GM23338 (cell line): ENCODE results near the gene MPRIP. TPM values are rescaled to one million over a fixed set of nuclear protein-coding genes. Genes with fewer than 3 reads are reported as not detected.

ENCODE experiments used
- ATAC-seq: fragments of 200-7000 bp; cut with Tn5 transposase; 3 replicates; pipeline ENCODE4 v1.9.1; 2020
- DNase-seq: peaks from one replicate; pipeline ENCODE4 v3.0.0-alpha.2; 2015; ENCODE audit warnings: low spot score
- H2AFZ ChIP-seq: fragments of 200-600 bp; sonication (generic); 2 replicates; pipeline ENCODE4 v1.8.0; 2016; ENCODE audit warnings: antibody characterized with exemption, mild to moderate bottlenecking, moderate library complexity
- H3F3A ChIP-seq: fragments of 200-600 bp; sonication (generic); replicated peaks from 2 replicates; pipeline ENCODE4 v1.8.0; 2017; ENCODE audit warnings: antibody characterized with exemption, mixed run types, low read depth
- H3K27ac ChIP-seq: fragments of 200-600 bp; sonication (generic); 2 replicates; pipeline ENCODE4 v1.6.1; 2016; ENCODE audit warnings: low read depth
- H3K27me3 ChIP-seq: fragments of 200-600 bp; sonication (generic); 2 replicates; pipeline ENCODE4 v1.8.0; 2016; ENCODE audit warnings: mild to moderate bottlenecking, mixed run types, moderate library complexity; ENCODE audit not compliant: insufficient read depth
- H3K36me3 ChIP-seq: fragments of 200-600 bp; sonication (generic); 2 replicates; pipeline ENCODE4 v1.8.0; 2016; ENCODE audit warnings: mild to moderate bottlenecking; ENCODE audit not compliant: insufficient read depth
- H3K4me1 ChIP-seq: fragments of 200-600 bp; sonication (generic); 2 replicates; pipeline ENCODE4 v1.8.0; 2016; ENCODE audit warnings: mild to moderate bottlenecking, moderate library complexity; ENCODE audit not compliant: insufficient read depth
- H3K4me2 ChIP-seq: fragments of 200-600 bp; sonication (generic); 2 replicates; pipeline ENCODE4 v1.7.1; 2017; ENCODE audit warnings: mixed run types
- H3K4me3 ChIP-seq: fragments of 200-600 bp; sonication (generic); 2 replicates; pipeline ENCODE4 v1.6.1; 2016; ENCODE audit warnings: mixed run types
- H3K79me2 ChIP-seq: fragments of 200-600 bp; sonication (generic); replicated peaks from 2 replicates; pipeline ENCODE4 v1.8.0; 2017; ENCODE audit warnings: mild to moderate bottlenecking; ENCODE audit not compliant: insufficient read depth
- H3K9me2 ChIP-seq: fragments of 200-600 bp; sonication (generic); 2 replicates; pipeline ENCODE4 v1.8.0; 2017; ENCODE audit not compliant: insufficient read depth
- H4K20me1 ChIP-seq: fragments of 200-600 bp; sonication (generic); replicated peaks from 2 replicates; pipeline ENCODE4 v1.8.0; 2017; ENCODE audit warnings: mild to moderate bottlenecking; ENCODE audit not compliant: insufficient read depth
- H3K27ac Mint-ChIP-seq: 2 replicates; pipeline ENCODE4 v1.8.0; 2020; ENCODE audit warnings: inconsistent platforms, mild to moderate bottlenecking, moderate library complexity, mixed read lengths
- H3K27me3 Mint-ChIP-seq: 3 replicates; pipeline ENCODE4 v1.8.0; 2022; ENCODE audit warnings: low read depth, mild to moderate bottlenecking, moderate library complexity, mixed read lengths, inconsistent platforms; ENCODE audit not compliant: insufficient read depth, poor library complexity
- H3K36me3 Mint-ChIP-seq: 3 replicates; pipeline ENCODE4 v1.8.0; 2021; ENCODE audit warnings: low read depth, mild to moderate bottlenecking, inconsistent platforms, moderate library complexity, mixed read lengths
- H3K4me1 Mint-ChIP-seq: 3 replicates; pipeline ENCODE4 v1.8.0; 2020; ENCODE audit warnings: mild to moderate bottlenecking, inconsistent platforms, mixed read lengths
- H3K4me3 Mint-ChIP-seq: 3 replicates; pipeline ENCODE4 v1.8.0; 2021; ENCODE audit warnings: moderate library complexity, mild to moderate bottlenecking, inconsistent platforms, mixed read lengths
- H3K9me3 Mint-ChIP-seq: 3 replicates; pipeline ENCODE4 v1.8.0; 2020; ENCODE audit warnings: moderate library complexity, mild to moderate bottlenecking, inconsistent platforms, mixed read lengths
- EZH2 ChIP-seq: fragments of 200-600 bp; sonication (generic); IDR thresholded peaks from one replicate; pipeline ENCODE4 v1.8.0; 2017; ENCODE audit warnings: antibody characterized with exemption, mild to moderate bottlenecking, low read depth; ENCODE audit not compliant: unreplicated experiment
- JUNB ChIP-seq: IDR thresholded peaks from one replicate; pipeline ENCODE4 v1.6.1; 2016; ENCODE audit warnings: antibody characterized with exemption; ENCODE audit not compliant: unreplicated experiment
- NANOG ChIP-seq: IDR thresholded peaks from 2 replicates; pipeline ENCODE4 v1.6.1; 2016; ENCODE audit warnings: antibody characterized with exemption, borderline replicate concordance
- POLR2AphosphoS5 ChIP-seq: IDR thresholded peaks from 2 replicates; pipeline ENCODE4 v1.6.1; 2016; ENCODE audit warnings: antibody characterized with exemption, low read depth
- REST ChIP-seq: IDR thresholded peaks from one replicate; pipeline ENCODE4 v1.6.1; 2018; ENCODE audit warnings: antibody characterized with exemption; ENCODE audit not compliant: unreplicated experiment
- ZNF114 ChIP-seq: fragments of 250-450 bp; sonication (Bioruptor Pico); IDR thresholded peaks from 2 replicates; pipeline ENCODE4 v1.5.0; 2020; ENCODE audit warnings: mild to moderate bottlenecking, moderate library complexity
- ZNF331 ChIP-seq: fragments of 250-450 bp; sonication (Bioruptor Pico); IDR thresholded peaks from 2 replicates; pipeline ENCODE4 v1.5.0; 2020; ENCODE audit warnings: low read depth, mild to moderate bottlenecking, moderate library complexity
- polyA plus RNA-seq: library from polyadenylated mRNA; unstranded; fragments of >200 nt; fragmentation: Nextera tagmentation; extraction: Ambion mirVana; gene quantifications from 2 replicates; pipeline ENCODE4 v1.2.1, GENCODE V29; 2016
- total RNA-seq: library from RNA; depleted of rRNA; stranded (reverse); fragments of >200 nt; shearing (Covaris generic); gene quantifications from 2 replicates; pipeline ENCODE4 v1.2.3, GENCODE V29; 2014
- TF ChIP-seq, protein P1 (sequence below), 2 experiments: fragments of 200-600 bp in 1 of 2; sonication (generic) in 1 of 2; conservative IDR thresholded peaks; 2 replicates each; pipeline versions ENCODE4 v1.5.1 to v1.6.1; 2016 to 2017; ENCODE audit warnings: antibody characterized with exemption in 2 of 2, low read depth in 2 of 2, mild to moderate bottlenecking in 2 of 2, moderate library complexity in 1 of 2
- TF ChIP-seq, protein P2 (sequence below): fragments of 250-450 bp; sonication (Bioruptor Pico); IDR thresholded peaks from 2 replicates; pipeline ENCODE4 v1.5.0; 2020; ENCODE audit warnings: mild to moderate bottlenecking, moderate library complexity
- TF ChIP-seq, protein P3 (sequence below): IDR thresholded peaks from 2 replicates; pipeline ENCODE4 v1.6.1; 2016; ENCODE audit warnings: antibody characterized with exemption

MPRIP gene
- total and polyA plus RNA-seq, 2 experiments from 2014 or later, result 39.3 to 113 TPM

- TF ChIP-seq, protein P1, sequence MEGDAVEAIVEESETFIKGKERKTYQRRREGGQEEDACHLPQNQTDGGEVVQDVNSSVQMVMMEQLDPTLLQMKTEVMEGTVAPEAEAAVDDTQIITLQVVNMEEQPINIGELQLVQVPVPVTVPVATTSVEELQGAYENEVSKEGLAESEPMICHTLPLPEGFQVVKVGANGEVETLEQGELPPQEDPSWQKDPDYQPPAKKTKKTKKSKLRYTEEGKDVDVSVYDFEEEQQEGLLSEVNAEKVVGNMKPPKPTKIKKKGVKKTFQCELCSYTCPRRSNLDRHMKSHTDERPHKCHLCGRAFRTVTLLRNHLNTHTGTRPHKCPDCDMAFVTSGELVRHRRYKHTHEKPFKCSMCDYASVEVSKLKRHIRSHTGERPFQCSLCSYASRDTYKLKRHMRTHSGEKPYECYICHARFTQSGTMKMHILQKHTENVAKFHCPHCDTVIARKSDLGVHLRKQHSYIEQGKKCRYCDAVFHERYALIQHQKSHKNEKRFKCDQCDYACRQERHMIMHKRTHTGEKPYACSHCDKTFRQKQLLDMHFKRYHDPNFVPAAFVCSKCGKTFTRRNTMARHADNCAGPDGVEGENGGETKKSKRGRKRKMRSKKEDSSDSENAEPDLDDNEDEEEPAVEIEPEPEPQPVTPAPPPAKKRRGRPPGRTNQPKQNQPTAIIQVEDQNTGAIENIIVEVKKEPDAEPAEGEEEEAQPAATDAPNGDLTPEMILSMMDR (conservative IDR thresholded peaks at IDR 0.05; ENCODE audit: low read depth in 2 of 2), result no peak
Observed at GRCh38 chr17:17084317-17084835, 42.1 kb downstream of the MPRIP start (continued).

DNA sequence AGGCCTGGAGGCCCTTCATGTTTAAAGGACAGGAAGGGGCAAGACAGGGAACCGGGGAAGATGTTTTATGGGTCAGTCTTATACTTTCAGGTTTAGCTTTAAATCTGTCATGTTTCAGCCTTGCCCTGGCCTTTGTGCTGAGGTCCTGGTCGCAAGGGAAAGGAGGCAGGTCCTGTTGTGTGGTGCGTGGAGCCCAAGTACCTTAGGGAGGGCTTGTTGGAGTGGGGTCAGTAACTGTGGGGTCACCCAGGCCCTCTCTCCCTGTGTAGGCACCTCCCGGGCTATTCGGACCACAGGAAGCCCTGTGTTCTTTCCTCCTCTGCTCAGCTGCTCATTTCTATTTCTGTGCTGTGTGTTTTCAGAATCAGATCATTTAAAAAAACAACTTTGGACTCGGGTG is 42.7 kb downstream of the MPRIP start:
- H3F3A ChIP-seq, result no peaks in the 10 kb centered on the region
- ATAC-seq, result no peak
- H3K4me3 Mint-ChIP-seq, result no peak overlapping the region
- H3K4me3 ChIP-seq, result no peak overlapping the region
- H3K4me2 ChIP-seq, result no peak overlapping the region
- H3K27me3 ChIP-seq, result no peaks in the 10 kb centered on the region
- no peaks in the 10 kb centered on the region; the same call in 2 of the 3 replicates for H3K9me3 Mint-ChIP-seq
- no peaks in the 10 kb centered on the region for H3K4me1 ChIP-seq
- no peaks in the 10 kb centered on the region for H3K36me3 ChIP-seq
- H3K79me2 ChIP-seq, result peaks cover 18% of the 10 kb centered on the region
- no peak overlapping the region; the same call in 1 of the 2 replicates for H3K27ac Mint-ChIP-seq
- H3K9me2 ChIP-seq, result no peaks in the 10 kb centered on the region
- H3K27ac ChIP-seq, result no peak overlapping the region
- H3K27me3 Mint-ChIP-seq, result peaks cover 8% of the 10 kb centered on the region
- H3K4me1 Mint-ChIP-seq, result peaks cover 11% of the 10 kb centered on the region
- H2AFZ ChIP-seq, result no peak overlapping the region
- H3K36me3 Mint-ChIP-seq, result peaks cover 16% of the 10 kb centered on the region
- DNase-seq, result no peak
- H4K20me1 ChIP-seq, result peaks cover 4% of the 10 kb centered on the region; the same call in 1 of the 2 replicates
- TF ChIP-seq EZH2 (no peak), ZNF114 (CRISPR knock-in tag) (no peak), JUNB (no peak), POLR2AphosphoS5 (no peak), NANOG (no peak), REST (no peak), ZNF331 (no peak)
- TF ChIP-seq, protein P1 (conservative IDR thresholded peaks at IDR 0.05; ENCODE audit: low read depth in 2 of 2), result no peak
- TF ChIP-seq, protein P2, sequence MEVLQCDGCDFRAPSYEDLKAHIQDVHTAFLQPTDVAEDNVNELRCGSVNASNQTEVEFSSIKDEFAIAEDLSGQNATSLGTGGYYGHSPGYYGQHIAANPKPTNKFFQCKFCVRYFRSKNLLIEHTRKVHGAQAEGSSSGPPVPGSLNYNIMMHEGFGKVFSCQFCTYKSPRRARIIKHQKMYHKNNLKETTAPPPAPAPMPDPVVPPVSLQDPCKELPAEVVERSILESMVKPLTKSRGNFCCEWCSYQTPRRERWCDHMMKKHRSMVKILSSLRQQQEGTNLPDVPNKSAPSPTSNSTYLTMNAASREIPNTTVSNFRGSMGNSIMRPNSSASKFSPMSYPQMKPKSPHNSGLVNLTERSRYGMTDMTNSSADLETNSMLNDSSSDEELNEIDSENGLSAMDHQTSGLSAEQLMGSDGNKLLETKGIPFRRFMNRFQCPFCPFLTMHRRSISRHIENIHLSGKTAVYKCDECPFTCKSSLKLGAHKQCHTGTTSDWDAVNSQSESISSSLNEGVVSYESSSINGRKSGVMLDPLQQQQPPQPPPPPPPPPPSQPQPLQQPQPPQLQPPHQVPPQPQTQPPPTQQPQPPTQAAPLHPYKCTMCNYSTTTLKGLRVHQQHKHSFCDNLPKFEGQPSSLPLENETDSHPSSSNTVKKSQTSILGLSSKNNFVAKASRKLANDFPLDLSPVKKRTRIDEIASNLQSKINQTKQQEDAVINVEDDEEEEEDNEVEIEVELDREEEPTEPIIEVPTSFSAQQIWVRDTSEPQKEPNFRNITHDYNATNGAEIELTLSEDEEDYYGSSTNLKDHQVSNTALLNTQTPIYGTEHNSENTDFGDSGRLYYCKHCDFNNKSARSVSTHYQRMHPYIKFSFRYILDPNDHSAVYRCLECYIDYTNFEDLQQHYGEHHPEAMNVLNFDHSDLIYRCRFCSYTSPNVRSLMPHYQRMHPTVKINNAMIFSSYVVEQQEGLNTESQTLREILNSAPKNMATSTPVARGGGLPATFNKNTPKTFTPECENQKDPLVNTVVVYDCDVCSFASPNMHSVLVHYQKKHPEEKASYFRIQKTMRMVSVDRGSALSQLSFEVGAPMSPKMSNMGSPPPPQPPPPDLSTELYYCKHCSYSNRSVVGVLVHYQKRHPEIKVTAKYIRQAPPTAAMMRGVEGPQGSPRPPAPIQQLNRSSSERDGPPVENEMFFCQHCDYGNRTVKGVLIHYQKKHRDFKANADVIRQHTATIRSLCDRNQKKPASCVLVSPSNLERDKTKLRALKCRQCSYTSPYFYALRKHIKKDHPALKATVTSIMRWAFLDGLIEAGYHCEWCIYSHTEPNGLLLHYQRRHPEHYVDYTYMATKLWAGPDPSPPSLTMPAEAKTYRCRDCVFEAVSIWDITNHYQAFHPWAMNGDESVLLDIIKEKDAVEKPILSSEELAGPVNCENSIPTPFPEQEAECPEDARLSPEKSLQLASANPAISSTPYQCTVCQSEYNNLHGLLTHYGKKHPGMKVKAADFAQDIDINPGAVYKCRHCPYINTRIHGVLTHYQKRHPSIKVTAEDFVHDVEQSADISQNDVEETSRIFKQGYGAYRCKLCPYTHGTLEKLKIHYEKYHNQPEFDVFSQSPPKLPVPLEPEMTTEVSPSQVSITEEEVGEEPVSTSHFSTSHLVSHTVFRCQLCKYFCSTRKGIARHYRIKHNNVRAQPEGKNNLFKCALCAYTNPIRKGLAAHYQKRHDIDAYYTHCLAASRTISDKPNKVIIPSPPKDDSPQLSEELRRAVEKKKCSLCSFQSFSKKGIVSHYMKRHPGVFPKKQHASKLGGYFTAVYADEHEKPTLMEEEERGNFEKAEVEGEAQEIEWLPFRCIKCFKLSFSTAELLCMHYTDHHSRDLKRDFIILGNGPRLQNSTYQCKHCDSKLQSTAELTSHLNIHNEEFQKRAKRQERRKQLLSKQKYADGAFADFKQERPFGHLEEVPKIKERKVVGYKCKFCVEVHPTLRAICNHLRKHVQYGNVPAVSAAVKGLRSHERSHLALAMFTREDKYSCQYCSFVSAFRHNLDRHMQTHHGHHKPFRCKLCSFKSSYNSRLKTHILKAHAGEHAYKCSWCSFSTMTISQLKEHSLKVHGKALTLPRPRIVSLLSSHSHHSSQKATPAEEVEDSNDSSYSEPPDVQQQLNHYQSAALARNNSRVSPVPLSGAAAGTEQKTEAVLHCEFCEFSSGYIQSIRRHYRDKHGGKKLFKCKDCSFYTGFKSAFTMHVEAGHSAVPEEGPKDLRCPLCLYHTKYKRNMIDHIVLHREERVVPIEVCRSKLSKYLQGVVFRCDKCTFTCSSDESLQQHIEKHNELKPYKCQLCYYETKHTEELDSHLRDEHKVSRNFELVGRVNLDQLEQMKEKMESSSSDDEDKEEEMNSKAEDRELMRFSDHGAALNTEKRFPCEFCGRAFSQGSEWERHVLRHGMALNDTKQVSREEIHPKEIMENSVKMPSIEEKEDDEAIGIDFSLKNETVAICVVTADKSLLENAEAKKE (CRISPR knock-in tag), result no peak
- TF ChIP-seq, protein P3, sequence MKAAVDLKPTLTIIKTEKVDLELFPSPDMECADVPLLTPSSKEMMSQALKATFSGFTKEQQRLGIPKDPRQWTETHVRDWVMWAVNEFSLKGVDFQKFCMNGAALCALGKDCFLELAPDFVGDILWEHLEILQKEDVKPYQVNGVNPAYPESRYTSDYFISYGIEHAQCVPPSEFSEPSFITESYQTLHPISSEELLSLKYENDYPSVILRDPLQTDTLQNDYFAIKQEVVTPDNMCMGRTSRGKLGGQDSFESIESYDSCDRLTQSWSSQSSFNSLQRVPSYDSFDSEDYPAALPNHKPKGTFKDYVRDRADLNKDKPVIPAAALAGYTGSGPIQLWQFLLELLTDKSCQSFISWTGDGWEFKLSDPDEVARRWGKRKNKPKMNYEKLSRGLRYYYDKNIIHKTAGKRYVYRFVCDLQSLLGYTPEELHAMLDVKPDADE, result no peak
